Measurements from ENCODE around the gene PROCA1. TPM values are rescaled to one million over a fixed set of nuclear protein-coding genes. Genes with fewer than 3 reads are reported as not detected.

Gene PROCA1
- total RNA-seq, 4 donors from 2014 or later, result 0.46 to 4.3 (median 1.1) TPM; not detected in 1

DNA sequence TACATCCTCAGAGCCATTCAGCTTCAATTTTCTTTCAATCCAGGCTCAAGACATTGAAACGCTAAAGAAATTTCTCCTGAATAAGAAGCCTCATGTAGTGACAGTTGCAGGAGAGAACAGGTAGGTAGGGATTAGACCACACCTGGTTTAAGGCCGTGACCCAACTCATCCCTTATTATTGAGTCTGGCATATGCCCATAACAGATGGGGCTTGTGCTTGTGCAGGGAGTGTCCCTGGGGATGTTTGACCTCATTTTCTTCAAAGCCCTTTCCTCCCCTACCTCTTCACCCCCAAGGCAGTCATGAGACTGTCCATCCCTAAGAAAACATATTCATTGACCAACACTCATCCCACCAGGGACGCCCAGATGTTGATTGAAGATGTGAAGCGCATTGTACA, 25.4 kb downstream of the PROCA1 start:
- no peaks in the 10 kb centered on the region for H3K9me3 ChIP-seq
- H3K4me1 ChIP-seq, result peaks cover 0 to 12% of the 10 kb centered on the region in 2 donors
- H3K27me3 ChIP-seq, result no peaks in the 10 kb centered on the region
- no peak overlapping the region for H3K4me3 ChIP-seq (replicated peaks in 1 of 3)
- H3K36me3 ChIP-seq, result peaks cover 92 to 93% of the 10 kb centered on the region in 2 donors
- TF ChIP-seq POLR2A (IDR thresholded peaks at IDR 0.05), result no peak
- TF ChIP-seq, protein P1, sequence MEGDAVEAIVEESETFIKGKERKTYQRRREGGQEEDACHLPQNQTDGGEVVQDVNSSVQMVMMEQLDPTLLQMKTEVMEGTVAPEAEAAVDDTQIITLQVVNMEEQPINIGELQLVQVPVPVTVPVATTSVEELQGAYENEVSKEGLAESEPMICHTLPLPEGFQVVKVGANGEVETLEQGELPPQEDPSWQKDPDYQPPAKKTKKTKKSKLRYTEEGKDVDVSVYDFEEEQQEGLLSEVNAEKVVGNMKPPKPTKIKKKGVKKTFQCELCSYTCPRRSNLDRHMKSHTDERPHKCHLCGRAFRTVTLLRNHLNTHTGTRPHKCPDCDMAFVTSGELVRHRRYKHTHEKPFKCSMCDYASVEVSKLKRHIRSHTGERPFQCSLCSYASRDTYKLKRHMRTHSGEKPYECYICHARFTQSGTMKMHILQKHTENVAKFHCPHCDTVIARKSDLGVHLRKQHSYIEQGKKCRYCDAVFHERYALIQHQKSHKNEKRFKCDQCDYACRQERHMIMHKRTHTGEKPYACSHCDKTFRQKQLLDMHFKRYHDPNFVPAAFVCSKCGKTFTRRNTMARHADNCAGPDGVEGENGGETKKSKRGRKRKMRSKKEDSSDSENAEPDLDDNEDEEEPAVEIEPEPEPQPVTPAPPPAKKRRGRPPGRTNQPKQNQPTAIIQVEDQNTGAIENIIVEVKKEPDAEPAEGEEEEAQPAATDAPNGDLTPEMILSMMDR (IDR thresholded peaks at IDR 0.05), result no peak
- peak overlapping the region in 2 of 3 donors; percentile 29 to 53 for H3K27ac ChIP-seq
- intact Hi-C loops (cut with DNase I), result loop anchor here (2.0 kb wide), 1 partner anchor 63 kb away; no protein-coding TSS in a partner anchor
- DNase-seq, result no peak
- 90 to 94% methylated on average over 4 of the region's 4 CpGs for WGBS, 2 donors

DNA sequence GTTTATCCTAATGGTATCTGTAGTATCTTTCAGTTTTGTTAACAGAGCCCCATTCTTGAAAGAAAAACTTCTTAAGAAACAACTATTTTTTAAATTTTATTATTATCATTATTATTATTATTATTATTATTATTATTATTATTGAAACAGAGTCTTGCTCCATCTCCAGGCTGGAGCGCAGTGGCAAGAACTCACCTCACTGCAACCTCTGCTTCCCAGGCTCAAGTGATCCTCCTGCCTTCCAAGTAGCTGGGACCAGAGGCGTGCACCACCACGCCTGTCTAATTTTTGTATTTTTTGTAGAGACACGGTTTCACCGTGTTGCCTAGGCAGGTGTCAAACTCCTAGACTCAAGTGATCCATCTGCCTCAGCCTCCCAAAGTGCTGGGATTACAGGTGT, 26.3 kb downstream of the PROCA1 start:
- WGBS, 2 donors, result 69 to 71% methylated on average over 5 of the region's 5 CpGs
- intact Hi-C loops (cut with DNase I), result no loop called here
- DNase-seq, result no peak
- no peaks in the 10 kb centered on the region for H3K9me3 ChIP-seq
- H3K4me3 ChIP-seq (replicated peaks in 1 of 3), result no peak overlapping the region
- no peaks in the 10 kb centered on the region for H3K27me3 ChIP-seq
- peaks cover 0 to 12% of the 10 kb centered on the region in 2 donors for H3K4me1 ChIP-seq
- TF ChIP-seq, protein P1 (IDR thresholded peaks at IDR 0.05), result no peak
- no peak for TF ChIP-seq POLR2A (IDR thresholded peaks at IDR 0.05)
- H3K27ac ChIP-seq, result peak overlapping the region in 2 of 3 donors; percentile 29 to 53
- peaks cover 91 to 93% of the 10 kb centered on the region in 2 donors for H3K36me3 ChIP-seq

DNA sequence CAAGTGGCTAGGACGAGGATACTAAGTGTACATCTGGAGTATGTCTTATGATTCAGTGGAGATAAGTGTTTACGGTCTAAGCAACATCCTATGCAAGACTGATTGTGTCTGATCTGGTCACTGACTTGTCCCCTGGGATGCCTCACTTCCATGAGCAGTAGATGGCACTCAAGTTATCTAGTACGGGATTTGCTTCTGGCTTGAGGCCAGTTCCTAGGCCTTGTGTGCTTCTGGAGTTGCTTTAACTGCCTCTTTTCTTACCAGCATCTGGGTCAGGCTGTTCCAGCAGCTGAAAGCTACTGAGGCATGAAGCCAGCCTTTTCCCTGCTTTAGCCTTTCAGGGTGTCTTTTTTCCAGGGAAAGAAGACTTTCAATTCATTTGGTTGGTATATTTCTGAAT, 26.7 kb downstream of the PROCA1 start:
- peak overlapping the region in 2 of 3 donors; percentile 41 to 53 for H3K27ac ChIP-seq
- H3K4me3 ChIP-seq (replicated peaks in 1 of 3), result no peak overlapping the region
- intact Hi-C loops (cut with DNase I), result no loop called here
- peaks cover 91 to 93% of the 10 kb centered on the region in 2 donors for H3K36me3 ChIP-seq
- 4 to 32% methylated on average over 3 of the region's 3 CpGs for WGBS, 2 donors
- TF ChIP-seq, protein P1 (IDR thresholded peaks at IDR 0.05), result peak in 4 of 6 experiments; percentile 35 to 68 (median 60)
- no peak for TF ChIP-seq POLR2A (IDR thresholded peaks at IDR 0.05)
- DNase-seq, result peak; percentile 92 to 94
- peaks cover 0 to 12% of the 10 kb centered on the region in 2 donors for H3K4me1 ChIP-seq
- no peaks in the 10 kb centered on the region for H3K9me3 ChIP-seq
- H3K27me3 ChIP-seq, result no peaks in the 10 kb centered on the region

DNA sequence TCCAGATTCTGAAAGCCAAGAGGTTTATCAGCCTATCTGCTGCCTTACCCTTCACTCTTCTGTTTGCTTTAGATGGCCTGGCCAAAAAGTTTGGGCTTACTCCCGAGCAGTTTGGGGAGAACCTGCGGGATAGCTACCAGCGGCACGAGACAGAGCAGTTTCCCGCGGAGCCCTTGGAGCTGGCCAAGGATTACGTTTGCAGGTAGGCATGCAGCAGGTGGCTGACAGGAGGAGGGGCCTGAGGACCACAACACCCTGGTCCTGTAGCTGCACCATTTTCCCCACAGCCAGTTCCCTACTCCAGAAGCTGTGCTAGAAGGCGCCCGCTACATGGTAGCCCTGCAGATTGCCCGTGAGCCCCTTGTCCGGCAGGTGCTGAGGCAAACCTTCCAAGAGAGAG, 29.0 kb downstream of the PROCA1 start:
- Histone ChIP-seq H3K4me1 (peaks cover 0 to 12% of the 10 kb centered on the region in 2 donors), H3K36me3 (peaks cover 91 to 93% of the 10 kb centered on the region in 2 donors), H3K4me3 (replicated peaks in 1 of 3) (no peak overlapping the region), H3K27me3 (no peaks in the 10 kb centered on the region), H3K9me3 (no peaks in the 10 kb centered on the region), H3K27ac (no peak overlapping the region)
- TF ChIP-seq, protein P1 (IDR thresholded peaks at IDR 0.05), result no peak
- no peak for TF ChIP-seq POLR2A (IDR thresholded peaks at IDR 0.05)
- DNase-seq, result no peak
- intact Hi-C loops (cut with DNase I), result no loop called here
- WGBS, 2 donors, result 90 to 91% methylated on average over 11 of the region's 11 CpGs

DNA sequence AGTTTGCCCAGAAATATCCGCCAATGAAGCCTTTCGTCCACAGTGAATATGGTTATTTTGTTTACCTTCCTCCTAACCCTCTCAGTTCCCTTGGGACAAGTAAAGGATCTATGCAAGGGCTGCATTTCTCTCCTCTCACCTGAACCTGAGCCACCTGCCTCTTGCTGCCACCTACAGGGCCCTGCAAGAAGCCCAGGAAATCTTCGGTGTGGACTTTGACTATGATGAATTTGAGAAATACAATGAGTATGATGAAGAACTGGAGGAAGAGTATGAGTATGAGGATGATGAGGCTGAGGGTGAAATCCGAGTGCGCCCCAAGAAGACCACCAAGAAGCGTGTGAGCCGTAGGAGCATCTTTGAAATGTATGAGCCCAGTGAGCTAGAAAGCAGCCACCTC, 35.7 kb downstream of the PROCA1 start:
- Histone ChIP-seq H3K36me3 (peaks cover 99 to 100% of the 10 kb centered on the region in 2 donors), H3K27me3 (no peaks in the 10 kb centered on the region), H3K4me1 (no peaks in the 10 kb centered on the region), H3K9me3 (no peaks in the 10 kb centered on the region), H3K27ac (no peak overlapping the region), H3K4me3 (replicated peaks in 1 of 3) (no peak overlapping the region)
- WGBS, 2 donors, result 85 to 86% methylated on average over 7 of the region's 7 CpGs
- TF ChIP-seq, protein P1 (IDR thresholded peaks at IDR 0.05), result no peak
- no peak for TF ChIP-seq POLR2A (IDR thresholded peaks at IDR 0.05)
- intact Hi-C loops (cut with DNase I), result no loop called here
- DNase-seq, result no peak
